Parathyroid adenoma (tissue), 2 donors: ENCODE data around the gene PRDM2.

ENCODE experiments used
- H2AFZ ChIP-seq: fragments of 300-600 bp; sonication (generic); one replicate; pipeline ENCODE4 v1.7.0; 2017; ENCODE audit warnings: antibody characterized with exemption, mild to moderate bottlenecking
- H3K27ac ChIP-seq: fragments of 300-600 bp; sonication (generic); one replicate; pipeline ENCODE4 v1.7.0; 2017
- H3K27me3 ChIP-seq: fragments of 300-600 bp; sonication (generic); one replicate; pipeline ENCODE4 v1.7.0; 2017; ENCODE audit warnings: low read length; ENCODE audit not compliant: control insufficient read depth, insufficient read depth
- H3K36me3 ChIP-seq: fragments of 300-600 bp; sonication (generic); one replicate; pipeline ENCODE4 v1.7.0; 2017; ENCODE audit warnings: low read length; ENCODE audit not compliant: control insufficient read depth, insufficient read depth
- H3K4me1 ChIP-seq: fragments of 300-600 bp; sonication (generic); one replicate; pipeline ENCODE4 v1.7.0; 2017; ENCODE audit warnings: control low read depth
- H3K4me2 ChIP-seq: fragments of 300-600 bp; sonication (generic); one replicate; pipeline ENCODE4 v1.7.0; 2017; ENCODE audit warnings: low read length
- H3K4me3 ChIP-seq: fragments of 300-600 bp; sonication (generic); one replicate; pipeline ENCODE4 v1.7.0; 2017; ENCODE audit warnings: low read depth, low read length
- H3K79me2 ChIP-seq: fragments of 300-600 bp; sonication (generic); one replicate; pipeline ENCODE4 v1.7.0; 2017; ENCODE audit warnings: control low read depth
- H3K9ac ChIP-seq: fragments of 300-600 bp; sonication (generic); one replicate; pipeline ENCODE4 v1.7.0; 2017; ENCODE audit warnings: mild to moderate bottlenecking
- H3K9me3 ChIP-seq: fragments of 300-600 bp; sonication (generic); one replicate; pipeline ENCODE4 v1.7.0; 2017; ENCODE audit warnings: low read length; ENCODE audit not compliant: control insufficient read depth
- TF ChIP-seq, protein P1 (sequence below): fragments of 300-600 bp; sonication (generic); IDR thresholded peaks from one replicate; pipeline ENCODE4 v1.7.0; 2017; ENCODE audit warnings: antibody characterized with exemption, mild to moderate bottlenecking
- donor health status: primary hyperparathyroidism.

PRDM2 gene

GRCh38 chr1:13702425-13703127 lies 2.6 kb downstream of the PRDM2 start:
- no peaks in the 10 kb centered on the region for H3K9me3 ChIP-seq
- H3K9ac ChIP-seq = no peak overlapping the region
- no peak overlapping the region for H3K4me2 ChIP-seq
- TF ChIP-seq, protein P1, sequence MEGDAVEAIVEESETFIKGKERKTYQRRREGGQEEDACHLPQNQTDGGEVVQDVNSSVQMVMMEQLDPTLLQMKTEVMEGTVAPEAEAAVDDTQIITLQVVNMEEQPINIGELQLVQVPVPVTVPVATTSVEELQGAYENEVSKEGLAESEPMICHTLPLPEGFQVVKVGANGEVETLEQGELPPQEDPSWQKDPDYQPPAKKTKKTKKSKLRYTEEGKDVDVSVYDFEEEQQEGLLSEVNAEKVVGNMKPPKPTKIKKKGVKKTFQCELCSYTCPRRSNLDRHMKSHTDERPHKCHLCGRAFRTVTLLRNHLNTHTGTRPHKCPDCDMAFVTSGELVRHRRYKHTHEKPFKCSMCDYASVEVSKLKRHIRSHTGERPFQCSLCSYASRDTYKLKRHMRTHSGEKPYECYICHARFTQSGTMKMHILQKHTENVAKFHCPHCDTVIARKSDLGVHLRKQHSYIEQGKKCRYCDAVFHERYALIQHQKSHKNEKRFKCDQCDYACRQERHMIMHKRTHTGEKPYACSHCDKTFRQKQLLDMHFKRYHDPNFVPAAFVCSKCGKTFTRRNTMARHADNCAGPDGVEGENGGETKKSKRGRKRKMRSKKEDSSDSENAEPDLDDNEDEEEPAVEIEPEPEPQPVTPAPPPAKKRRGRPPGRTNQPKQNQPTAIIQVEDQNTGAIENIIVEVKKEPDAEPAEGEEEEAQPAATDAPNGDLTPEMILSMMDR = no peak
- H3K79me2 ChIP-seq = no peaks in the 10 kb centered on the region
- no peak overlapping the region for H3K4me3 ChIP-seq
- H3K4me1 ChIP-seq = no peaks in the 10 kb centered on the region
- H2AFZ ChIP-seq = no peak overlapping the region
- H3K27ac ChIP-seq = no peak overlapping the region
- H3K36me3 ChIP-seq = no peaks in the 10 kb centered on the region
- no peaks in the 10 kb centered on the region for H3K27me3 ChIP-seq

DNA sequence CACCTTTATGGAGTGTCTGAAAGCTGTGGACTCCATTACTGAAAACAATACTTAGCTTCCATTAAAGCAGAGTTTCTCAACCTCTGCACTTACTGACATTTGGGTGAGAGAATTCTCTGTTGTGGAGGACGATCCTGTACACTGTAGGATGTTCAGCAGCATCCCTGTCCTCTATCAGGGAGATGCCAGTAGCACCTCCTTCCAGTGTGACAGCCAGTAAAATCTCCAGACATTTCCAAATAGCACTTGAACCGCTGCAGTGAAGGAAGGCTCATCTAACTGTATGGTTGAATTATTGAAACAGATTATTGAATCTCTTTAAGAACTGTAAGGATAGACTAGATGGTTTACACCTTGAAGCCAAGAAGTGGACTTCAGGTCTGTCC lies 3.1 kb downstream of the PRDM2 start:
- Histone ChIP-seq H3K79me2 (no peaks in the 10 kb centered on the region), H3K4me1 (no peaks in the 10 kb centered on the region), H3K27ac (no peak overlapping the region), H3K36me3 (no peaks in the 10 kb centered on the region), H3K4me2 (no peak overlapping the region), H3K9ac (no peak overlapping the region), H3K27me3 (no peaks in the 10 kb centered on the region), H3K4me3 (no peak overlapping the region), H3K9me3 (no peaks in the 10 kb centered on the region), H2AFZ (no peak overlapping the region)
- TF ChIP-seq, protein P1 = no peak

DNA sequence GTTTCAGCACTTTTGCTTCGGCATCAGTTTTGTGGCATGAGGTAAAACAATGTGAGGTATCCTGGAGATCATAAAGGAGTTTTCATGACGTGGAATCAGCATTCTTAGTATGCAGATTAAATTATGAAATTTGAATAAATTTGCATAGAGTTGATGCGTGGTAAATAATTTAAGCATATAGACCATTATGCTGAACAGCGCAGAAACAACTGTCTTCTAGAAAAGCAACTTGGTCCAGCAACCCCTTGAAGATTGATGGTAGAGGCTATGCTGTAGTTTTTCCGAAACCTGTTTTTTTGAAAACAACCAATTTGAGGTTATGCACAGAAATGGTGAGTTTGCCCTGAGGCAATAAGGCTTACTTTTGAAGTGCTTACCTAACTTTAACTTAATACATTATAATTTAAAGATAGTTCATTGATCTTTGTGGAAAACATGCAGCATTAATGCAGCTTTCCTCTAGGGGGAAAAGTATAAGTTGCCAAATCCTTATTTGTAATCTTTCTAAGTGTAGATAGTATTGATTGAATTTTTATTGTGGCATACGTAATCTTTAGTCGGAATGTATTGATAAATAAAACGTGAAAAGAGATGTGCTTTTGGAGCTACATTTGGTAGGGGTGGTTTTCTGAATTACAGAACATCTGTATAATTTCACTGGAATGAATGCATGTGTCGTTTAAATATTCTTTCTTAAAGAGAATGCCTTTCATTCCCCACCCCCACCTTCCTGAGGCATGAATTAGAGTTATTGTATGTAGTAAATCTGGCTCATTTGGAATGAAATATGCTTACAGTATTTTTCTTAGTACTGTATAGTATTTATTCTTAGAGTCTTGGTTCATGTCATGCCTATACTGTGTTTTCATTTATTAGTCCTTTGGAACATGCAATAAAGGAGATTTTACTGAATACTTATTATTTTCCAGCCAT lies 3.8 kb downstream of the PRDM2 start:
- Histone ChIP-seq H3K9me3 (no peaks in the 10 kb centered on the region), H3K79me2 (no peaks in the 10 kb centered on the region), H3K4me1 (no peaks in the 10 kb centered on the region), H3K36me3 (no peaks in the 10 kb centered on the region), H3K4me3 (no peak overlapping the region), H3K27ac (no peak overlapping the region), H3K4me2 (no peak overlapping the region), H3K27me3 (no peaks in the 10 kb centered on the region), H3K9ac (no peak overlapping the region), H2AFZ (no peak overlapping the region)
- TF ChIP-seq, protein P1 = no peak

DNA sequence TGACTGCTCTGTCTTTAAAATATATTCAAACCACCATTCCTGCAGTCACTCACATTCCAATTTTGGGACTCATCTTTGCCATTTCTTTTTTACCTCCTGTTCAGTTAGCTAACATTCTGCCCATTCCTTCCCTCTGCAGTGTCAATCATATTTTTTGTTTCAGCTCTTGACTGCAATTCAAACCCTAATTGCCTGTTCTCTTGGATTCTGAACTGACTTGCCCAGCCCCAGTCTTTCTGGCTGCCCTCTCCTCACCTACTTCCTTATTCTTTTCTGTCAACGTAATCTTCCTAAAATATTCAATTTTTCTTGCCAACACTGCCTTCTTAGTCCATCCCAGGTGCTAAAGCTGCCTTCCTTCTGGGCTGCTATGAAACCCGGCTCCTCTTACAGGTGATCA lies 6.1 kb downstream of the PRDM2 start:
- no peak overlapping the region for H3K27ac ChIP-seq
- H3K27me3 ChIP-seq = no peaks in the 10 kb centered on the region
- H3K79me2 ChIP-seq = no peaks in the 10 kb centered on the region

More for the DNA sequence above, 6.1 kb downstream of the PRDM2 start:
- Histone ChIP-seq H3K36me3 (no peaks in the 10 kb centered on the region), H2AFZ (no peak overlapping the region), H3K9me3 (no peaks in the 10 kb centered on the region), H3K4me2 (no peak overlapping the region), H3K9ac (no peak overlapping the region), H3K4me3 (no peak overlapping the region), H3K4me1 (no peaks in the 10 kb centered on the region)
- TF ChIP-seq, protein P1 = no peak
